ENCODE measurements around the gene TPO. TPM values are rescaled to one million over a fixed set of nuclear protein-coding genes. Genes with fewer than 3 reads are reported as not detected.

TPO gene
- total RNA-seq, 2 donors from 2014 or later = not detected

DNA sequence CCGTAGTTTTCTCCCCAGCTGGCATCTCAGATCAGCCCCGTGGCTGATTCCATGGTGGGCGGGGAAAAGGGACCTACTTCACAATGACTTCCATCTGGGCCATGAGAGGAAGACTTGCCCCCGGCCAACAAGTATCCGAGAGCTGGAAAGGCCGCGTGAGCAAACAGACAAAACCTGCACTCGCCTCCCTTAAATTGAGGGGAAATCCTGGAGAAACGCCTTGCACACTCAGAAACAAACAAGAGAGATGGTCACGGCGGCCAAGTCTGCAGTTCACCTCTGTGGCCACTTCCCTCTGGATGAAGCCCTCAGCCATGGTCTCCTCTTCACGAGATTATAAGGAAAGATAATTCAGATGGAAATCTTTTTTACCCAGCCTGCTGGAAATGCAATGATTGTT is 39.4 kb upstream of the TPO start:
- H3K9me3 Mint-ChIP-seq = no peaks in the 10 kb centered on the region
- WGBS, 2 experiments (ENCODE audit: insufficient coverage in 1 of 2, insufficient read length in 1 of 2) = 92 to 97% methylated on average over 9 to 12 of the region's 12 CpGs
- DNase-seq = no peak

DNA sequence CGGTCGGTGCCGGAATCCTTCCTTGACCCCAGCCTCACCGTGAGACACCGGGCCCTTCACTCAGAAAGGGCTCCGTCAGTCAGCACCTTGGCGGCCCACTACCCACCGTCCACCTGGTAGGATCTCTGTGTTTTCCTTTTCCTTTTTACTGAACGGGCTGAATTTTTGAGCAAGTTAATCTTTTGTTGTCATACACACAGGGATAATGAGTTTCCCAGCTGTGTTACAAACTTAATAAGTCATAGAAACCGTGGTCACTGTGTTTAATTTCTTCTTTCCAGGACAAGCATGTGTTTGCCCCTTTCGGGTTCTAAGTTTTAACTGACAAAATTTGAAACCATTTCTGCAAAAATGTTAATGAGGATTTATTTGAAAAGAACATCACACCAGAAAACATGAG is 39.0 kb upstream of the TPO start:
- H3K9ac ChIP-seq (ENCODE audit: extremely low read depth, low read length, poor library complexity, severe bottlenecking) = no peak overlapping the region
- no peak overlapping the region for H3K27ac Mint-ChIP-seq
- H3K4me1 Mint-ChIP-seq = no peaks in the 10 kb centered on the region
- H3K27ac ChIP-seq (ENCODE audit: low read depth, low read length) = no peak overlapping the region
- peaks cover 5% of the 10 kb centered on the region for H3K27me3 Mint-ChIP-seq (ENCODE audit: insufficient read depth)
- no peaks in the 10 kb centered on the region for H3K36me3 ChIP-seq (ENCODE audit: control insufficient read depth, insufficient read depth, low read length)
- no peaks in the 10 kb centered on the region for H3K4me1 ChIP-seq (ENCODE audit: control insufficient read depth, insufficient read depth, low read length)
- H3K36me3 Mint-ChIP-seq (ENCODE audit: low read depth) = no peaks in the 10 kb centered on the region
- no peak overlapping the region for H3K4me3 ChIP-seq (ENCODE audit: low read length)
- TF ChIP-seq, protein P1, sequence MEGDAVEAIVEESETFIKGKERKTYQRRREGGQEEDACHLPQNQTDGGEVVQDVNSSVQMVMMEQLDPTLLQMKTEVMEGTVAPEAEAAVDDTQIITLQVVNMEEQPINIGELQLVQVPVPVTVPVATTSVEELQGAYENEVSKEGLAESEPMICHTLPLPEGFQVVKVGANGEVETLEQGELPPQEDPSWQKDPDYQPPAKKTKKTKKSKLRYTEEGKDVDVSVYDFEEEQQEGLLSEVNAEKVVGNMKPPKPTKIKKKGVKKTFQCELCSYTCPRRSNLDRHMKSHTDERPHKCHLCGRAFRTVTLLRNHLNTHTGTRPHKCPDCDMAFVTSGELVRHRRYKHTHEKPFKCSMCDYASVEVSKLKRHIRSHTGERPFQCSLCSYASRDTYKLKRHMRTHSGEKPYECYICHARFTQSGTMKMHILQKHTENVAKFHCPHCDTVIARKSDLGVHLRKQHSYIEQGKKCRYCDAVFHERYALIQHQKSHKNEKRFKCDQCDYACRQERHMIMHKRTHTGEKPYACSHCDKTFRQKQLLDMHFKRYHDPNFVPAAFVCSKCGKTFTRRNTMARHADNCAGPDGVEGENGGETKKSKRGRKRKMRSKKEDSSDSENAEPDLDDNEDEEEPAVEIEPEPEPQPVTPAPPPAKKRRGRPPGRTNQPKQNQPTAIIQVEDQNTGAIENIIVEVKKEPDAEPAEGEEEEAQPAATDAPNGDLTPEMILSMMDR (conservative IDR thresholded peaks at IDR 0.05) = no peak
- DNase-seq = no peak
- no peaks in the 10 kb centered on the region for H3K27me3 ChIP-seq (ENCODE audit: control insufficient read depth, insufficient read depth, low read length, poor library complexity, severe bottlenecking)
- no peaks in the 10 kb centered on the region for H3K9me3 Mint-ChIP-seq
- WGBS, 2 experiments (ENCODE audit: insufficient coverage in 1 of 2, insufficient read length in 1 of 2) = 95 to 98% methylated on average over 3 to 11 of the region's 11 CpGs
- H3K9me3 ChIP-seq (ENCODE audit: control insufficient read depth, low read length) = no peaks in the 10 kb centered on the region
- H3K4me3 Mint-ChIP-seq = no peak overlapping the region

More for the DNA sequence above, 39.4 kb upstream of the TPO start:
- Histone ChIP-seq H3K27me3 (ENCODE audit: control insufficient read depth, insufficient read depth, low read length, poor library complexity, severe bottlenecking) (no peaks in the 10 kb centered on the region), H3K4me3 (ENCODE audit: low read length) (no peak overlapping the region), H3K27ac (ENCODE audit: low read depth, low read length) (no peak overlapping the region), H3K9me3 (ENCODE audit: control insufficient read depth, low read length) (no peaks in the 10 kb centered on the region), H3K9ac (ENCODE audit: extremely low read depth, low read length, poor library complexity, severe bottlenecking) (no peak overlapping the region), H3K4me1 (ENCODE audit: control insufficient read depth, insufficient read depth, low read length) (no peaks in the 10 kb centered on the region), H3K36me3 (ENCODE audit: control insufficient read depth, insufficient read depth, low read length) (no peaks in the 10 kb centered on the region)
- H3K27ac Mint-ChIP-seq = no peak overlapping the region
- H3K4me1 Mint-ChIP-seq = no peaks in the 10 kb centered on the region
- peaks cover 5% of the 10 kb centered on the region for H3K27me3 Mint-ChIP-seq (ENCODE audit: insufficient read depth)
- TF ChIP-seq, protein P1 (conservative IDR thresholded peaks at IDR 0.05) = no peak
- H3K36me3 Mint-ChIP-seq (ENCODE audit: low read depth) = no peaks in the 10 kb centered on the region
- H3K4me3 Mint-ChIP-seq = no peak overlapping the region

DNA sequence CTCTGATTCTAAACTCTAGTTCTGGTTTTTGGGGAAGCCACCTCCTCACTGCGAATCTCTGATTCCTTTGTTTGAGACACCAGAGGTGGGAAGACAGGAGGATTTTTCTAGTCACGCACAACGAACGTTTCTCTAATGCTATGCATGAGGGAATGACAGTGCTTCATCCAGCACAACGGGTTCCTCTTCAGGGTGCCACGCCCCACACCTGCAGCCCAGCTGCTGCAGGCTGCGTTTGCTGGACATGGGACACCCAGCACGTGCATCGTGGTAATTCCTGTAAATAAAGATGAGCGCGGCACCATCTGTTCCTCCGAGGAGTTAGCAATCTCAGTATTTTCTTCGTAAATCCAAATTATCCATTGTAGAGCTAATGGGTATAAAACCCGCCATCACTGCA is 37.5 kb upstream of the TPO start:
- TF ChIP-seq, protein P1 (conservative IDR thresholded peaks at IDR 0.05) = no peak
- Histone ChIP-seq H3K4me1 (ENCODE audit: control insufficient read depth, insufficient read depth, low read length) (no peaks in the 10 kb centered on the region), H3K27me3 (ENCODE audit: control insufficient read depth, insufficient read depth, low read length, poor library complexity, severe bottlenecking) (no peaks in the 10 kb centered on the region), H3K9ac (ENCODE audit: extremely low read depth, low read length, poor library complexity, severe bottlenecking) (no peak overlapping the region), H3K27ac (ENCODE audit: low read depth, low read length) (no peak overlapping the region), H3K9me3 (ENCODE audit: control insufficient read depth, low read length) (no peaks in the 10 kb centered on the region), H3K36me3 (ENCODE audit: control insufficient read depth, insufficient read depth, low read length) (no peaks in the 10 kb centered on the region), H3K4me3 (ENCODE audit: low read length) (no peak overlapping the region)
- H3K4me3 Mint-ChIP-seq = no peak overlapping the region
- no peaks in the 10 kb centered on the region for H3K36me3 Mint-ChIP-seq (ENCODE audit: low read depth)
- no peaks in the 10 kb centered on the region for H3K4me1 Mint-ChIP-seq
- no peak overlapping the region for H3K27ac Mint-ChIP-seq
- no peaks in the 10 kb centered on the region for H3K9me3 Mint-ChIP-seq
- 91 to 93% methylated on average over 14 of the region's 14 CpGs for WGBS, 2 experiments (ENCODE audit: insufficient coverage in 1 of 2, insufficient read length in 1 of 2)
- peaks cover 5% of the 10 kb centered on the region for H3K27me3 Mint-ChIP-seq (ENCODE audit: insufficient read depth)
- DNase-seq = no peak
